WTC11 (cell line): Measurements from ENCODE around the gene DGKZ.

Experiments used
- ATF3 ChIP-seq: sonication (generic); formaldehyde crosslinking; conservative IDR thresholded peaks from 2 replicates; pipeline ENCODE4 v1.8.1; 2022; ENCODE audit warnings: mild to moderate bottlenecking, missing genetic modification reagents
- ATF6 ChIP-seq: sonication (generic); formaldehyde crosslinking; IDR thresholded peaks from 2 replicates; pipeline ENCODE4 v1.8.1; 2023; ENCODE audit warnings: mild to moderate bottlenecking, missing genetic modification reagents
- CTCF ChIP-seq: fragments of 200-600 bp; IDR thresholded peaks from 2 replicates; pipeline ENCODE4 v1.8.0; 2022; ENCODE audit warnings: antibody characterized with exemption
- E2F1 ChIP-seq: sonication (generic); formaldehyde crosslinking; IDR thresholded peaks from 2 replicates; pipeline ENCODE4 v1.8.0; 2022; ENCODE audit warnings: mild to moderate bottlenecking, missing genetic modification reagents
- ETV6 ChIP-seq: sonication (generic); formaldehyde crosslinking; IDR thresholded peaks from 2 replicates; pipeline ENCODE4 v1.8.1; 2022; ENCODE audit warnings: mild to moderate bottlenecking, missing genetic modification reagents
- JUN ChIP-seq: sonication (generic); formaldehyde crosslinking; IDR thresholded peaks from 2 replicates; pipeline ENCODE4 v1.8.0; 2023; ENCODE audit warnings: mild to moderate bottlenecking, missing genetic modification reagents
- MAX ChIP-seq: sonication (generic); formaldehyde crosslinking; IDR thresholded peaks from 2 replicates; pipeline ENCODE4 v1.8.0; 2022; ENCODE audit warnings: mild to moderate bottlenecking, missing genetic modification reagents
- NR3C1 ChIP-seq: sonication (generic); formaldehyde crosslinking; conservative IDR thresholded peaks from 2 replicates; pipeline ENCODE4 v1.8.1; 2023; ENCODE audit warnings: low read depth, mild to moderate bottlenecking, missing genetic modification reagents
- ZNF512 ChIP-seq: sonication (generic); formaldehyde crosslinking; IDR thresholded peaks from 2 replicates; pipeline ENCODE4 v1.8.1; 2022; ENCODE audit warnings: missing genetic modification reagents, borderline replicate concordance

GRCh38 chr11:46299451-46299961, 47.8 kb upstream of the DGKZ start:
- TF ChIP-seq CTCF (no peak), NR3C1 (CRISPR knock-in tag) (no peak), JUN (CRISPR knock-in tag) (no peak), ATF6 (no peak), ETV6 (CRISPR knock-in tag) (no peak), E2F1 (CRISPR knock-in tag) (no peak), ZNF512 (CRISPR knock-in tag) (no peak), ATF3 (no peak), MAX (CRISPR knock-in tag) (no peak)
